Retina (tissue), 1 donor: ENCODE results near the gene NHSL2.
"Not testable (repeated sequence)": the region's sequence is repeated elsewhere in the genome, so short reads cannot be mapped to it uniquely, and the experiment has no call there.

Experiments used
- DNase-seq: peaks from one replicate; pipeline ENCODE4 v3.0.0-alpha.2; 2016

The NHSL2 gene

DNA sequence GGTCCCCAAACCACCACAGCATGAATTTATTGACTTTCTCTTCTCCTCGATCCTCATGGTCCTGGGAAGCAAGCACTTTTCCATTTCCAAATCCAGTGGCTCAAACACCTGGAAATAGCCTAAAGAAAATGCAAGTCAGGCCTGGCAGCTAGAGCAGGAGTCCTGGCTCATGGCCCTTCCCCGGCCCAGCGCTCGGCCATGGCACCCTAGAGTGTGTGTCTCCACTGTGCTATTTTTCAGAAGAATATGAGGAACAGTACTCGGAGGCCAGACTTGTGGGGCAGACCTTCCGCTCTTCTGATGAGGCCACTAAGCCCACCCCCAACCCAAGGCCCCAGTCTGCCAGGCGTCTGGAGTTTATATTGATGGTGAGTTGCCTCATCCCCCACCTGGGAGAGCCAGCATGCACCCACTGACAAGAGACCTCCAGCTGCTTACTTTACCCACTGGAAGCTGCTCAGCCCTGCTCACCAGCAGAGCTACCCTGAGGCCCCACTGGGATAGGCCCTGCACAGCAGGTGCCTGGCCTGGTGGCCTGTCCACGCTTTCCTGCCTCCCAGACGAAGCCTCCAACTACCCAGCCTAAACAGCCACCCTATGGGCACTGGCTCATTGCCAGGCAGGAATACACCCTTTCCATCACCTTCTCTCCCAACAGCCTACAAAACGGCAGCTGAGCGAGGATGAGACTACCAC is 223.4 kb downstream of the NHSL2 start:
- DNase-seq, result no peak

DNA sequence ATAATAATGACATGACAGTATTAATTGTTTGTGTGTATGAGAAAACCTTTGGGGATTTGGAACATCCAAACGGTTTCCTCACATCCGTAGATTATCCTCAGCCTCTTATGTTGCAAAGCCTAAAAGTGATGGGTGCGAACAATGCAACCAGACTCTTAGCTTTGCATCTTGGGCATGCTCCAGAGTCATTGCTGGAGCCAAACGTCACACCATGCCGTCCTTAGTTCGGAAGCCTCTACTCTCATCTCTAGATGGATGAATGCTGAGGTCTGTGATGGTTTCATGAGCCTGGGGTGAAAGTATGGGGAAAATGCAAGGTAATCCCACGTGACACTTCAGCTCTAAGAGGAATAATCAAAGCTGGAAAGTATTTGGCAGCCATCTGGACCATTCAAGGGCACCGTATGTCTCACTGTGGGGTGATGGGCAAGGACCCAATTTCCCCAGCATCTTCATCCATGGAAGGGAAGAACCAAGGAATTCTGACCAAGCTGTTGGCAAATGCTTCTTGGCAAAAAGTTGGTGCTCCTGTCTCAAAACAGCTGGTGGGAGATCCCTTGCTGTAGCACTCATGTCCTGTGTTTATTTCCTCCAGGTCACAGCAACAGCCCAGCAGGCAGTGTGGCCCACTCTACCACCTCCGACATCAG is 227.3 kb downstream of the NHSL2 start:
- no peak for DNase-seq

- DNase-seq, result no peak
Measured at GRCh38 chrX:72139538-72139937, 228.9 kb downstream of the NHSL2 start.

DNA sequence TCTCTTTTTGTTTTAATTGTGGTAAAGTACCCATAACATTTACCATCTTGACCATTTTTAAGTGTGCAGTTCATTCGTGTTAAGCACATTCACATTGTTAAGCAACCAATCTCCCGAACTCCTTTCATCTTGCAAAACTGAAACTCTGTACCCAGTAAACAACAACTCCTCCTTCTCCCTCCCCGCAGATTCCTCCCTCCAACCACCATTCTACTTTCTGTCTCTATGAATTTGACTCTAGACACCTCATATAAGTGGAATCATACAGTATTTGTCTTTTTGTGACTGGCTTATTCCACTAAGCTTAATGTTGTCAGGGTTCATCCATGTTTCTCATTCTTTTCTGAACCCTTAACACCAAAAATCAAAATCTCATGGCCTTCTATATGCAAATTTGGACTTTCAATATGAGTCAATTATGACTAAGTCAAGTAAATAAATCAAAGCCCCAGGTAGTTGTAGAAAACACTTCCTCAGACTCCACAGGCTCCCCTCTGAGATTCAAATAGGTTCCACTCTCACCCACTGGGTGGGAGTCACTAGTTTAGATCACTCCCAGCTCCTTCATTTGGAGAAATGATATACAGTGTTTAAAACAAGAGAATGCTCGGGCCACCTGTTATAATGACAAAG is 230.8 kb downstream of the NHSL2 start:
- no peak for DNase-seq

DNA sequence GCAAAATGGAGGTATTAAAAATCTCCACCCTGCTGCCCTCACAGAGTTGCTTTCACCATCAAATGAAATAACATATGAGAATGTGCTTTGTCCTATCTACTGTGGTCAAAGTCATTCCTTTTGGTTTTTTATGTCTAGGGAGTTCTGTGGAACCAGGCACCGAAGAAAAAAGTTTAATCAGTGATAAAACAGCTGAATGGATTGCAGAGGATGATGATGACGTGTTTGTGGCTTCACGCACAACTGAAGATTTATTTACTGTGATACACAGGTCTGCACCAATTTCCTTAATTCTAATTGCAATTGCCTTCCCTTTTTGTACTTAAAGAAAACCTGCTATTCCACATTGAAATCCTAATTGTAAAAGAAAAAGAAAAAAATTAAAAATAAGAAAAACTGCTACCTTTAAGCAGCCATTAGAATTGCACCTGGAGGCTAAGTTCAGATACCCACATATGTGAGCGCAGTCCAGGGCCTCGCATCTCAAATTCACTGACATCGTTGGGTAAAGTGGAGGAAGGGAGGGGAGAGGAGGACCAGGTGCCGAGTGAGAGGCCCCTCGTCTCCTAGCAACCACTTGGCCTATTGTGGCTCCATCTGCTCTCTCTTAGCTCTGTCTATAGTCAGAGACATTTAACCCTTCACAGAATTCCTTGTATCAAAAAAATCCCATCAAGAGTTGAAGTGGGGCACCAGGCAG is 231.6 kb downstream of the NHSL2 start:
- peak; percentile 80 for DNase-seq

DNA sequence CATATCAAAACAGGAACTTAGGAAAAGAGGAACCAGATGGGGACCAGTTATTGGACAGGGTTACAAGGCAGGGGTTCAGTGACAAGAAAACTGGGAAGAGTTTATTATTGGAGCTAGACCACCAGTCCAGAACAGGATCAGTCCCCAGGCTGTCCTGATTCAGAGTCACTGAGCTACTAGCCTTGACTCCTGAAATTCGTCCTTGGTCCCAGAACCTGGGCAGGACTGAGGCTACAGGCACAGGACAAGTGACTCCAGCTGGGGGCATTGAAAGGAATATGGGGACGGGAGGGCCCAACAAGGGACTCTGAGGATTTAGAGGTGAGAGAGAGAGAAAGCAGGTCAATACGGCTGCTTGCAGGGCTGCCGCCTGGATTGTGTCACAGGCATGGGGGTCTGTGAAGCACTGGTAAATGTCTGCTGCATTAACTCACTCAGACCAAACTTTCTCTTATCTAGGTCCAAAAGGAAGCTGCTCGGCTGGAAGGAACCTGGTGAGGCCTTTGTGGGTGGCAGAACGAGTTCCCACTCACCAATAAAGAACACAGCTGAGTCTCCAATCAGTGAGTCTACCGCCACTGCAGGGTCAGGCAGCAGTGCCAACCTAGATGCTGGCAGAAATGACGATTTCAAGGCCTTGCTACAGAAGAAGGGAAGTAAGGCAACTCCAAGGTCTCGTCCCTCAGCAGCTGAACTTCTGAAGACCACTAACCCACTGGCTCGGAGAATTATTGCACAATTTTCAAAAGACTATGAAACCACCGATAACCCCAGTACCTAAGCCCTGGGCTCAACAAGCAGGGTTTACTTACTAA is 232.4 kb downstream of the NHSL2 start:
- peak; percentile 65 for DNase-seq

- no peak for DNase-seq
Measured at GRCh38 chrX:72143609-72143907, 232.9 kb downstream of the NHSL2 start.

GRCh38 chrX:72145181-72145580 is 234.5 kb downstream of the NHSL2 start:
- no peak for DNase-seq

- no peak for DNase-seq
Measured at GRCh38 chrX:72146527-72146926, 235.9 kb downstream of the NHSL2 start.

DNA sequence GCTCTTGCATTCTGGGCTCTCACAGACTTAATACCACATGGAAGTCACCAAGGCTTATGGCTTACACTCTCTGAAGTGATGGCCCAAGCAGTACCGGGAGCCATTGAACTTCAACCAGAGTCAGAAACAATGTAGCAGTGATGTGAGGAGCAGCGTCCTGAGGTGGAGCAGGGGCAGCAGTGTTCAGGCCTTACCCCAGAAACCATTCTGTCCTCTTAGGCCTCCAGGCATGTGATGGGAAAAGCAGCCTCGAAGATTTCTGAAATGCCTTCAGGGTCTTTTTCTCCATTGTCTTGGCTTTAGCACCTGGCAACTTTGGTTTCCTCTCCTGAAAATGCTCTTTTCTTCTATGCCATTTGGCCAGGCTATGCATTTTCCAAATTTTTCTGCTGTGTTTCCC is 248.1 kb downstream of the NHSL2 start:
- no peak for DNase-seq

DNA sequence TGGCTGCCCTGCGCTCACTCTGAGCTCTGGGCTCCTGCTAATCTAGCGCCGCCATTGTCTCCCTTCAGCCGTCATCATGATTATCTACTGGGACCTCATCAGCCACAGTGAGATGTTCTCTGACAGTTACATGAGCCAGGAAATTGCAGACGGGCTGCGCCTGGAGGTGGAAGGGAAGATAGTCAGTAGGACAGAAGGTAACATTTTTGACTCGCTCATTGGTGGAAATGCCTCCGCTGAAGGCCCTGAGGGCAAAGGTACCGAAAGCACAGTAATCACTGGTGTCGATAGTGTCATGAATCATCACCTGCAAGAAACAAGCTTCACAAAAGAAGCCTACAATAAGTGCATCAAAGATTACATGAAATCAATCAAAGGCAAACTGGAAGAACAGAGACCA is 249.1 kb downstream of the NHSL2 start:
- no peak for DNase-seq

- no peak for DNase-seq
Measured at GRCh38 chrX:72165551-72165950, 254.9 kb downstream of the NHSL2 start.

DNA sequence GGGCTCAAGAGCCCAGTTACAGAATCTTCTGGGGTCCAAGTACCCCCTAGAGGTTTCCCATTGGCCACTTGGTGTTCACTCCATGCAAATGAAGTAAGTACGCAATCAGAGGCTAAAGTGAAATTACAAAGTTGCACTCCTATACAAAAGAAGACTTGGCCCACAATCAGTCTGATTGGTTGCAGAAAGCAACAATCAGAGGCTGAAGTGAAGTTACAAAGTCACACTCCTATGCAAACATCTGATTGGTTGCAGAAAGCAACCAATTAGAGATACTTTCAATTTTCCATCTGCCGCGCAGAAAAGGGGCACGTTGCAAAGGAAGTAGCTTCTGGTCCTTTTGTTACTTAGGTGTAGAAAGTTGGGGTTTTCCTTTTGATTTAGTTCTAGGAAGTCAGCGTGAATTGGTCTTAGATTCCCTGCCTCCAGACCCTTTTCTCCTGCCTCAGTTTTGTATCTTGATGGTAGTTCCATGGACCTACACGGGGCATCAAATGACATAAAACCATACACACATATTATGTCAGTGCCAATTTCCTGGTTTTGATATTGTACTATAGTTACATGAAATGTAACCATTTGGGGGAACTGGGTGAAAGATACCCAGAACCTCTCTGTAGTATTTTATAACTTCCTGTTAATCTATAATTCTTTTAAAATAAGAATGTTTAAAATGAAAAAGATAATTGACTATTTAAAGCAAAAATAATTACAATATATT is 258.5 kb downstream of the NHSL2 start:
- no peak for DNase-seq

DNA sequence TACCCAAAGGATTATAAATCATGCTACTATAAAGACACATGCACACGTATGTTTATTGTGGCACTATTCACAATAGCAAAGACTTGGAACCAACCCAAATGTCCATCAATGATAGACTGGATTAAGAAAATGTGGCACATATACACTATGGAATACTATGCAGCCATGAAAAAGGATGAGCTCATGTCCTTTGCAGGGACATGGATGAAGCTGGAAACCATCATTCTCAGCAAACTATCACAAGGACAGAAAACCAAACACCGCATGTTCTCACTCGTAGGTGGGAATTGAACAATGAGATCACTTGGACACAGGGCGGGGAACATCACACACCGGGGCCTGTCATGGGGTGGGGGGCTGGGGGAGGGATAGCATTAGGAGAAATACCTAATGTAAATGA is 265.6 kb downstream of the NHSL2 start:
- not testable (repeated sequence) for DNase-seq

- DNase-seq, result no peak
Measured at GRCh38 chrX:72176981-72177380, 266.3 kb downstream of the NHSL2 start.

DNA sequence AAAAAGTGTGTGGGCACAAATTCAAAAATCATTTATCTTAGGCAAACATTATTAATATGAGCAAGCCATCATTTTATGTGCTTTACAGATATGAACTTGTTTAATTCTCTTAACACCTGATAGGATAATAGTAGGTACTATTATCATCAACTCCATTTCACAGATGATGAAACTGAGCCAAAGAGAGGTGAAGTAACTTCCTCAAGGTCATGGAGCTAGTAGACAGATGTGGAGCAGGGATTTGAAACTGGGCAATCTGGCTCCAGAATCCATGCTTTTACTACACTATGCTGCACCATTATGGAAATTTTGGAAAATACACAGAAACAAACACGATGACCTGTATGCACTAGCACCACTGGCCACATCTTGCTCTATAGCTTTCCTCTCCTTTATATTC is 269.9 kb downstream of the NHSL2 start:
- no peak for DNase-seq

DNA sequence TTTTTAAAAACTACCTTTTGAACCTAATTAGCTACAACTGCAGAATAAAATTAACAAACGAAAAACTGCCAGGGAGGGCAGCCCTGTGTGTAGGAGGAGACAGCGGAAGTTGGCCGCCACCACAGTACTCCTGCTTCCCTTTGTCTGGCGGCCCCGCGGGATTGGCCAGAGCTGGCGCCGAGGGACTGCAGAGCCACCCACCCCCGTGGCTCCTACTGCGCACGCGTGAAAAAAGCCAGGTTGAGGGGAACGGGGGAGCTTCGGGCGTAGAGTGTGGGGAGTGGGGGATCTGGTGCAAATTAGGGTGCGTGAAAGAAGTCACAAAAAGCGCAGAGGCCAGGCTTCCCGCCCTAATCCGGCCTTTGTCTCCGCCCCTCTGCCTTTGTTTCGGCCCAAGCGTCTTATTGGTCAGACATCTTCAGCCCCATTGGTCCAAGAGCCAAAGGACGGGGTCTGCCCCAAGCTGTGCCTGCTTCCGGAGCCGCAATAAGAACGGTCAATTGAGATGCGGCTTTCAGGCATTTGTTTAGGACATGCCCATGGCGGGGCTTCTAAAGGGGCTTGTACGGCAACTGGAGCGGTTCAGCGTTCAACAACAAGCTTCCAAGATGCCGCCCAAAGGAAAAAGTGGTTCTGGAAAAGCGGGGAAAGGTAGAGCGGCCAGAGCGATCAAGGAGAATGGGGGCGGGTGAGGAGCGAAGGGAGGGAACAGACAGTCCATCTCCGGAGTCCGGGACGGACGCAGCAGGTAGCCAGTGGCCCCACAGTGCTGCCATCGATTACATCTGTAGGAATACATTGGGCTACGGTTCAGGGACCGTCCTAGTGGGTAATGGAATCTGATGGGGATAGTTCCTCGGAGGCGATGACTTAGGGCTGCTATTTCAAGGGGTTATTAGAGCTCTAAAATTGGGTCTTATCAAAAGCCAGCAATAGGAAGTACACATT is 270.8 kb downstream of the NHSL2 start, which contains the start of gene PIN4:
Gene PIN4 (plus strand): TSS at position 580 of the 948 bp plus-strand sequence. CDS start 29 bp downstream, at position 609.
- DNase-seq, result peak; percentile 96

- no peak for DNase-seq
Measured at GRCh38 chrX:72182924-72183323, 272.3 kb downstream of the NHSL2 start.

DNA sequence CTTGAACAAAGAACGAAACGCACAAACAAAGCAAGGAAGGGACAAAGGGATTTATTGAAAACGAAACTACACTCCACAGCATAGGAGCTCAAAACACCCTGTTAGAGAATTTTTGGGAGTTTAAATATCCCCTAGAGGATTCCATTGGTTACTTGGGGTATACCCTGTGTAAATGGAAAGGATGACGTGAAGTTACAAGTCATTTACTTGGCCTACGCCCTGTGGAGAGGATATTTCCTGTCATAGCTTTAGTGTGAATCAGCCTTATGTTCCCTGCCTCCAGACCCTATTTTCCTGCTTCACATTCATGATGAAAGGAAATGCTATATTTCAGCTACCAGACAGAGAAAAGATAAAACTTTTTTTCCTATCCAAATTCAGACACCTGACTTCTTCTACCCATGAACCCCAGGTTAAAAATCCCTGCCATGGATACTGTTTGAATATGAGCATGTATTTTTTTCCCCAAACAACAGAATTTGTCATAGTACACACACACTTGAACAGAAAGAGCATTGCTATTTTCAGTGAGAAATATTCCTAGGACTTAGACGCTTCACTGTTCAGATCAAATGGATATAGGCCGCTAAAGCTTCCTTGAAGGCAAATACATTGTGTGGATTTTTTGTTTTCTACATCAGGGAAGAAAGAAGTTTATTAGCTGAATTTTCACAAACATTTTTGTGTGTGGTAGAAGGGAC is 291.3 kb downstream of the NHSL2 start:
- DNase-seq, result no peak
